ENCODE data around the gene CALN1.

The CALN1 gene

GRCh38 chr7:72028267-72028666, 383.9 kb downstream of the CALN1 start:
- no peak for DNase-seq

GRCh38 chr7:72025381-72025960, 386.7 kb downstream of the CALN1 start:
- DNase-seq, result no peak

GRCh38 chr7:72023926-72024325, 388.2 kb downstream of the CALN1 start:
- DNase-seq, result no peak

- no peak for DNase-seq
These were observed 390.4 kb downstream of the CALN1 start for GRCh38 chr7:72021716-72022115.

GRCh38 chr7:72020311-72020710, 391.8 kb downstream of the CALN1 start:
- no peak for DNase-seq

- no peak for DNase-seq
These were observed 392.7 kb downstream of the CALN1 start for GRCh38 chr7:72019436-72019835.

- no peak for DNase-seq
These were observed 394.4 kb downstream of the CALN1 start for GRCh38 chr7:72017756-72018155.

- no peak for DNase-seq
These were observed 395.6 kb downstream of the CALN1 start for GRCh38 chr7:72016574-72016973.

- no peak for DNase-seq
These were observed 397.0 kb downstream of the CALN1 start for GRCh38 chr7:72015136-72015535.

- DNase-seq, result no peak
These were observed 405.1 kb downstream of the CALN1 start for GRCh38 chr7:72007018-72007417.

GRCh38 chr7:72003236-72003635, 408.9 kb downstream of the CALN1 start:
- DNase-seq, result no peak

- DNase-seq, result no peak
These were observed 416.0 kb downstream of the CALN1 start for GRCh38 chr7:71996141-71996540.

GRCh38 chr7:71995111-71995510, 417.0 kb downstream of the CALN1 start:
- no peak for DNase-seq

GRCh38 chr7:71991586-71991985, 420.6 kb downstream of the CALN1 start:
- DNase-seq, result no peak

- DNase-seq, result no peak
These were observed 422.0 kb downstream of the CALN1 start for GRCh38 chr7:71990138-71990462.

- no peak for DNase-seq
These were observed 423.9 kb downstream of the CALN1 start for GRCh38 chr7:71988201-71988600.

GRCh38 chr7:71987200-71987767, 424.9 kb downstream of the CALN1 start:
- no peak for DNase-seq

GRCh38 chr7:71984348-71984747, 427.8 kb downstream of the CALN1 start:
- DNase-seq, result no peak

- DNase-seq, result no peak
These were observed 429.3 kb downstream of the CALN1 start for GRCh38 chr7:71982851-71983250.

- DNase-seq, result no peak
These were observed 435.5 kb downstream of the CALN1 start for GRCh38 chr7:71976645-71977044.

GRCh38 chr7:71974611-71975010, 437.5 kb downstream of the CALN1 start:
- DNase-seq, result no peak

- DNase-seq, result no peak
These were observed 439.6 kb downstream of the CALN1 start for GRCh38 chr7:71972534-71972933.

GRCh38 chr7:71970725-71971124, 441.4 kb downstream of the CALN1 start:
- no peak for DNase-seq

GRCh38 chr7:71962636-71963035, 449.5 kb downstream of the CALN1 start:
- no peak for DNase-seq

- DNase-seq, result no peak
These were observed 450.9 kb downstream of the CALN1 start for GRCh38 chr7:71961283-71961682.

All from activated effector memory CD4-positive, alpha-beta T cell treated with anti-CD3 and anti-CD28 coated beads, Interleukin-2, amount 50 U/mL, for 16 hours (primary cell).